IMR-90 (cell line): ENCODE results near the gene KDM2B. TPM values are rescaled to one million over a fixed set of nuclear protein-coding genes. Genes with fewer than 3 reads are reported as not detected.

Source experiments
- ATAC-seq: fragments of 200-7000 bp; cut with Tn5 transposase; 2 replicates; pipeline ENCODE4 v1.9.1; 2020; ENCODE audit warnings: low read depth, mild to moderate bottlenecking, moderate library complexity
- BruUV-seq: library from RNA; stranded (reverse); fragments of 400-500 nt; replicated peaks from 2 replicates; lab custom pipeline; 2021; lab: Mats Ljungman, UMichigan
- CTCF ChIA-PET: fragments of 300-600 bp; formaldehyde crosslinking; extraction: SDS; loops from one replicate; lab custom pipeline; 2021; ENCODE audit warnings: antibody characterized with exemption; lab: Yijun Ruan, JAX
- POLR2A ChIA-PET: fragments of 300-600 bp; sonication (Branson Sonifier 250); formaldehyde crosslinking; loops from one replicate; lab custom pipeline; 2022; ENCODE audit warnings: antibody characterized with exemption; ENCODE audit not compliant: unreplicated experiment; lab: Charles Lee
- DNase-seq: peaks from one replicate; pipeline ENCODE4 v3.0.0; 2013
- H2AFZ ChIP-seq: replicated peaks from 2 replicates; pipeline ENCODE3; 2013; ENCODE audit warnings: low read length, mild to moderate bottlenecking; ENCODE audit not compliant: poor library complexity
- H2AK5ac ChIP-seq: 2 replicates; pipeline ENCODE4 v1.6.1; 2013; ENCODE audit warnings: low read depth, low read length, inconsistent platforms
- H2AK9ac ChIP-seq: replicated peaks from 2 replicates; pipeline ENCODE3; 2013; ENCODE audit warnings: mild to moderate bottlenecking, low read depth, low read length, moderate library complexity; ENCODE audit not compliant: poor library complexity
- H2BK120ac ChIP-seq: 2 replicates; pipeline ENCODE4 v1.6.1; 2013; ENCODE audit warnings: low read depth, low read length, inconsistent platforms
- H2BK15ac ChIP-seq: 3 replicates; pipeline ENCODE4 v1.6.1; 2013; ENCODE audit warnings: low read depth, low read length, inconsistent platforms
- H2BK20ac ChIP-seq: 2 replicates; pipeline ENCODE4 v1.6.1; 2013; ENCODE audit warnings: low read depth, mild to moderate bottlenecking, inconsistent platforms, low read length, moderate library complexity
- H2BK5ac ChIP-seq: 2 replicates; pipeline ENCODE4 v1.6.1; 2013; ENCODE audit warnings: mild to moderate bottlenecking, low read depth, low read length, inconsistent platforms; ENCODE audit not compliant: poor library complexity, severe bottlenecking
- H3K14ac ChIP-seq: replicated peaks from 2 replicates; pipeline ENCODE4 v1.6.1; 2013; ENCODE audit warnings: low read depth, low read length, inconsistent platforms
- H3K18ac ChIP-seq: 2 replicates; pipeline ENCODE4 v1.6.1; 2013; ENCODE audit warnings: low read depth, low read length, control low read depth
- H3K23ac ChIP-seq: 2 replicates; pipeline ENCODE4 v1.6.1; 2013; ENCODE audit warnings: low read depth, low read length, inconsistent platforms
- H3K27ac ChIP-seq: 2 replicates; pipeline ENCODE4 v1.5.1; 2013; ENCODE audit warnings: mild to moderate bottlenecking, control low read depth, low read length; ENCODE audit not compliant: insufficient read depth
- H3K27me3 ChIP-seq: 2 replicates; pipeline ENCODE4 v1.6.1; 2013; ENCODE audit warnings: low read length; ENCODE audit not compliant: control insufficient read depth, insufficient read depth
- H3K36me3 ChIP-seq: 2 replicates; pipeline ENCODE4 v1.6.1; 2013; ENCODE audit warnings: low read length, mixed read lengths; ENCODE audit not compliant: control insufficient read depth, insufficient read depth
- H3K4ac ChIP-seq: 2 replicates; pipeline ENCODE4 v1.6.1; 2013; ENCODE audit warnings: low read depth, low read length, inconsistent platforms
- H3K4me1 ChIP-seq: 2 replicates; pipeline ENCODE4 v1.6.1; 2013; ENCODE audit warnings: low read length, mixed read lengths; ENCODE audit not compliant: control insufficient read depth, insufficient read depth
- H3K4me2 ChIP-seq: 2 replicates; pipeline ENCODE4 v1.6.1; 2013; ENCODE audit warnings: low read depth, mild to moderate bottlenecking, control low read depth, low read length, moderate library complexity
- H3K4me3 ChIP-seq: 2 replicates; pipeline ENCODE4 v1.5.1; 2013; ENCODE audit warnings: low read depth, mild to moderate bottlenecking, control low read depth, low read length, moderate library complexity; ENCODE audit not compliant: insufficient read depth
- H3K56ac ChIP-seq: 2 replicates; pipeline ENCODE4 v1.6.1; 2013; ENCODE audit warnings: low read length, inconsistent platforms; ENCODE audit not compliant: insufficient read depth; ENCODE audit errors: extremely low read depth
- H3K79me1 ChIP-seq, 2 experiments: 2 replicates each; pipeline ENCODE4 v1.6.1; 2013; ENCODE audit warnings: low read length in 2 of 2, inconsistent platforms in 1 of 2, low read depth in 1 of 2
- H3K9ac ChIP-seq: 2 replicates; pipeline ENCODE4 v1.6.1; 2013; ENCODE audit warnings: low read depth, low read length, control low read depth
- H3K9me1 ChIP-seq: 2 replicates; pipeline ENCODE4 v1.6.1; 2013; ENCODE audit warnings: low read length, inconsistent platforms; ENCODE audit not compliant: insufficient read depth
- H3K9me3 ChIP-seq: 2 replicates; pipeline ENCODE4 v1.6.1; 2013; ENCODE audit warnings: low read length; ENCODE audit not compliant: control insufficient read depth, insufficient read depth
- H4K20me1 ChIP-seq: 2 replicates; pipeline ENCODE4 v1.6.1; 2013; ENCODE audit warnings: low read length, inconsistent platforms; ENCODE audit not compliant: insufficient read depth
- H4K5ac ChIP-seq: 2 replicates; pipeline ENCODE4 v1.6.1; 2013; ENCODE audit warnings: mild to moderate bottlenecking, low read depth, low read length, control low read depth
- H4K8ac ChIP-seq, 2 experiments: 2 replicates each; pipeline ENCODE4 v1.6.1; 2013; ENCODE audit warnings: low read depth in 2 of 2, low read length in 2 of 2, control low read depth in 1 of 2, inconsistent platforms in 1 of 2
- H4K91ac ChIP-seq: 2 replicates; pipeline ENCODE4 v1.6.1; 2013; ENCODE audit warnings: low read depth, low read length, inconsistent platforms; ENCODE audit not compliant: insufficient read depth
- BHLHE40 ChIP-seq: fragments of 150-350 bp; IDR thresholded peaks from 2 replicates; pipeline ENCODE4 v1.6.1; 2016; ENCODE audit warnings: mild to moderate bottlenecking, low read depth, low read length
- CEBPB ChIP-seq: IDR thresholded peaks from 2 replicates; pipeline ENCODE4 v1.6.1; 2012; ENCODE audit warnings: low read depth, low read length, improper control_type of control experiment
- CHD1 ChIP-seq: IDR thresholded peaks from 2 replicates; pipeline ENCODE4 v1.6.1; 2012; ENCODE audit warnings: low read depth, low read length, improper control_type of control experiment
- CTCF ChIP-seq: conservative IDR thresholded peaks from 2 replicates; pipeline ENCODE4 v1.5.1; 2012; ENCODE audit warnings: mild to moderate bottlenecking, low read depth, low read length, improper control_type of control experiment
- FOS ChIP-seq: fragments of 150-350 bp; IDR thresholded peaks from 2 replicates; pipeline ENCODE4 v1.6.1; 2016; ENCODE audit warnings: low read depth, low read length
- MAZ ChIP-seq: IDR thresholded peaks from 2 replicates; pipeline ENCODE4 v1.6.1; 2012; ENCODE audit warnings: low read depth, mild to moderate bottlenecking, low read length, improper control_type of control experiment, moderate library complexity, borderline replicate concordance
- MXI1 ChIP-seq: IDR thresholded peaks from 2 replicates; pipeline ENCODE4 v1.6.1; 2012; ENCODE audit warnings: low read depth, mild to moderate bottlenecking, low read length, moderate library complexity, borderline replicate concordance
- NFE2L2 ChIP-seq: fragments of 150-350 bp; IDR thresholded peaks from 2 replicates; pipeline ENCODE4 v1.6.1; 2016; ENCODE audit warnings: low read depth, mild to moderate bottlenecking, low read length
- POLR2A ChIP-seq: IDR thresholded peaks from 2 replicates; pipeline ENCODE4 v1.6.1; 2012; ENCODE audit warnings: mild to moderate bottlenecking, low read depth, low read length
- RAD21 ChIP-seq: IDR thresholded peaks from 2 replicates; pipeline ENCODE4 v1.6.1; 2012; ENCODE audit warnings: low read length, improper control_type of control experiment
- RCOR1 ChIP-seq: IDR thresholded peaks from 2 replicates; pipeline ENCODE4 v1.6.1; 2012; ENCODE audit warnings: mild to moderate bottlenecking, low read length, improper control_type of control experiment; ENCODE audit not compliant: insufficient replicate concordance
- RFX5 ChIP-seq: IDR thresholded peaks from 2 replicates; pipeline ENCODE4 v1.8.0; 2012; ENCODE audit warnings: low read depth, mild to moderate bottlenecking, low read length, moderate library complexity
- WGBS, 2 experiments: methylation state at CpG; one replicate each; pipeline versions ENCODE4 v1.1.5 to v1.1.7; 2013; ENCODE audit warnings: missing lambda C conversion rate in 2 of 2; ENCODE audit not compliant: insufficient read length in 1 of 2; ENCODE audit errors: extremely low coverage in 2 of 2; 5-methylcytosine and 5-hydroxymethylcytosine counted together
- dilution Hi-C: fragments of 300-500 bp; cut with HindIII; formaldehyde crosslinking; loops from one replicate; pipeline ENCODE4 v1.14.3; 2018; ENCODE audit warnings: low sequenced_read_pairs; ENCODE audit not compliant: unreplicated experiment
- in situ Hi-C: fragments of 300-500 bp; cut with MboI; formaldehyde crosslinking; loops from 3 replicates; pipeline ENCODE4 v1.14.3; 2019; ENCODE audit warnings: low sequenced_read_pairs, inconsistent platforms, mixed read lengths
- intact Hi-C: fragments of 100-400 bp; cut with micrococcal nuclease; formaldehyde crosslinking; loops from 2 replicates; pipeline ENCODE4 v1.10.0; 2022
- polyA plus RNA-seq, 3 experiments: library from polyadenylated mRNA; depleted of rRNA; stranded (reverse); fragments of >200 nt; gene quantifications; 2 replicates each; pipeline ENCODE4 v1.2.3, GENCODE V29; 2012; ENCODE audit warnings: low replicate concordance in 1 of 3
- total RNA-seq: library from RNA; depleted of rRNA; stranded (reverse); fragments of >200 nt; gene quantifications from 2 replicates; pipeline ENCODE4 v1.2.3, GENCODE V29; 2012
- TF ChIP-seq, protein P1 (sequence below): fragments of 150-350 bp; IDR thresholded peaks from 2 replicates; pipeline ENCODE4 v1.6.1; 2017; ENCODE audit warnings: mild to moderate bottlenecking, antibody characterized with exemption, low read length, low read depth
- TF ChIP-seq, protein P2 (sequence below): fragments of 150-350 bp; IDR thresholded peaks from 2 replicates; pipeline ENCODE4 v1.6.1; 2016; ENCODE audit warnings: low read depth, mild to moderate bottlenecking, low read length, moderate library complexity, borderline replicate concordance

Gene KDM2B
- total and polyA plus RNA-seq, 2 of the 4 experiments (the other 2 are of a cell fraction) = 22.6 to 24.2 TPM

GRCh38 chr12:121443911-121444841 is 136.6 kb downstream of the KDM2B start:
- ChIA-PET POLR2A (no interaction called here), CTCF (interaction anchor here (0.5 to 1.5 kb wide), 4 partner anchors 11 to 144 kb away, joined by 3 to 7 read pairs (median 6); no protein-coding TSS in a partner anchor)
- Histone ChIP-seq H4K20me1 (no peaks in the 10 kb centered on the region), H2AK5ac (no peak overlapping the region), H3K9ac (no peak overlapping the region), H3K27me3 (no peaks in the 10 kb centered on the region), H2AFZ (no peak overlapping the region), H3K4me1 (no peaks in the 10 kb centered on the region), H3K36me3 (peaks cover 41% of the 10 kb centered on the region), H3K56ac (no peak overlapping the region), H2BK15ac (no peak overlapping the region), H3K79me1 (peaks cover 6 to 36% of the 10 kb centered on the region in 2 experiments; a peak in 3 of 4 replicates), H3K27ac (no peak overlapping the region), H2BK120ac (no peak overlapping the region), H4K91ac (no peak overlapping the region), H2BK20ac (no peak overlapping the region), H4K5ac (no peak overlapping the region), H2BK5ac (no peak overlapping the region), H3K4me3 (no peak overlapping the region), H2AK9ac (peak overlapping the region; percentile 57), H3K4ac (no peak overlapping the region), H3K9me1 (no peaks in the 10 kb centered on the region; the same call in 1 of the 2 replicates), H3K23ac (no peak overlapping the region), H3K4me2 (no peak overlapping the region), H3K9me3 (no peaks in the 10 kb centered on the region), H3K14ac (no peak overlapping the region), H3K18ac (no peak overlapping the region), H4K8ac (no peak overlapping the region)
- no peak for DNase-seq
- no TSS peak for BruUV-seq
- in situ Hi-C loops = no loop called here
- no peak for ATAC-seq
- 88% methylated on average over 25 of the region's 45 CpGs; no CpG with 5 or more reads in 1 of the 2 experiments for WGBS, 2 experiments
- dilution Hi-C loops = no loop called here
- intact Hi-C loops = loop anchor here (1.0 kb wide), 1 partner anchor 110 kb away; no protein-coding TSS in a partner anchor
- TF ChIP-seq MAZ (no peak), BHLHE40 (no peak), RAD21 (no peak), RCOR1 (no peak), MXI1 (no peak), POLR2A (no peak), FOS (no peak), CTCF (no peak), NFE2L2 (no peak), RFX5 (no peak), CHD1 (no peak), CEBPB (no peak)
- TF ChIP-seq, protein P1, sequence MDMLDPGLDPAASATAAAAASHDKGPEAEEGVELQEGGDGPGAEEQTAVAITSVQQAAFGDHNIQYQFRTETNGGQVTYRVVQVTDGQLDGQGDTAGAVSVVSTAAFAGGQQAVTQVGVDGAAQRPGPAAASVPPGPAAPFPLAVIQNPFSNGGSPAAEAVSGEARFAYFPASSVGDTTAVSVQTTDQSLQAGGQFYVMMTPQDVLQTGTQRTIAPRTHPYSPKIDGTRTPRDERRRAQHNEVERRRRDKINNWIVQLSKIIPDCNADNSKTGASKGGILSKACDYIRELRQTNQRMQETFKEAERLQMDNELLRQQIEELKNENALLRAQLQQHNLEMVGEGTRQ = no peak
- TF ChIP-seq, protein P2, sequence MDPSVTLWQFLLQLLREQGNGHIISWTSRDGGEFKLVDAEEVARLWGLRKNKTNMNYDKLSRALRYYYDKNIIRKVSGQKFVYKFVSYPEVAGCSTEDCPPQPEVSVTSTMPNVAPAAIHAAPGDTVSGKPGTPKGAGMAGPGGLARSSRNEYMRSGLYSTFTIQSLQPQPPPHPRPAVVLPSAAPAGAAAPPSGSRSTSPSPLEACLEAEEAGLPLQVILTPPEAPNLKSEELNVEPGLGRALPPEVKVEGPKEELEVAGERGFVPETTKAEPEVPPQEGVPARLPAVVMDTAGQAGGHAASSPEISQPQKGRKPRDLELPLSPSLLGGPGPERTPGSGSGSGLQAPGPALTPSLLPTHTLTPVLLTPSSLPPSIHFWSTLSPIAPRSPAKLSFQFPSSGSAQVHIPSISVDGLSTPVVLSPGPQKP = no peak
